Spinal cord (tissue), 10 donors: Measurements from ENCODE around the gene CSAG1. TPM values are rescaled to one million over a fixed set of nuclear protein-coding genes. Genes with fewer than 3 reads are reported as not detected.
"Not testable (repeated sequence)": the region's sequence is repeated elsewhere in the genome, so short reads cannot be mapped to it uniquely, and the experiment has no call there.

ENCODE experiments used
- DNase-seq, 6 donors: peaks; one replicate each; pipeline versions ENCODE4 v3.0.0 to v3.0.0-alpha.2; 2013 to 2015; ENCODE audit warnings: low spot score in 6 of 6, low read depth in 4 of 6
- H3K27ac ChIP-seq: one replicate; pipeline ENCODE4 v1.5.1; 2013; ENCODE audit warnings: low read depth, low read length, control low read depth
- H3K27me3 ChIP-seq: one replicate; pipeline ENCODE4 v1.6.1; 2013; ENCODE audit warnings: low read length; ENCODE audit not compliant: control insufficient read depth, insufficient read depth
- H3K36me3 ChIP-seq: one replicate; pipeline ENCODE4 v1.6.1; 2013; ENCODE audit warnings: low read length; ENCODE audit not compliant: control insufficient read depth, insufficient read depth
- H3K4me1 ChIP-seq: one replicate; pipeline ENCODE4 v1.6.1; 2013; ENCODE audit warnings: low read length; ENCODE audit not compliant: control insufficient read depth, insufficient read depth
- H3K4me3 ChIP-seq: one replicate; pipeline ENCODE4 v1.5.1; 2013; ENCODE audit warnings: low read depth, low read length, control low read depth
- H3K9me3 ChIP-seq: one replicate; pipeline ENCODE4 v1.6.1; 2013; ENCODE audit warnings: low read length; ENCODE audit not compliant: control insufficient read depth, insufficient read depth
- WGBS: methylation state at CpG from one replicate; pipeline ENCODE4 v1.1.5; 2013; ENCODE audit warnings: missing lambda C conversion rate; ENCODE audit not compliant: insufficient coverage; 5-methylcytosine and 5-hydroxymethylcytosine counted together
- long read RNA-seq, 4 donors: transcript quantifications; one replicate each; lab custom pipeline, GENCODE V29; 2026
- polyA plus RNA-seq, 2 donors: library from polyadenylated mRNA; unstranded; fragments of 120-200 nt; gene quantifications; one replicate each; pipeline ENCODE4 v1.2.1, GENCODE V29; 2013; ENCODE audit not compliant: insufficient read length in 2 of 2
- total RNA-seq, 2 donors: library from RNA; depleted of rRNA in 1 of 2; stranded (reverse); fragments of 120-200 nt in 1 of 2; fragments of >200 nt in 1 of 2; gene quantifications; one replicate each; pipeline versions ENCODE4 v1.2.3 to v1.2.4, GENCODE V29; 2013 to 2014
- donor health status: healthy.

Gene CSAG1
- total RNA-seq (under 1 TPM in 1 of 2 donors, not detected in 1; 0.33 TPM), polyA plus RNA-seq (not detected)
- long read RNA-seq, donor 1: 0 reads
- long read RNA-seq, donor 2: 0 reads
- long read RNA-seq, donor 3: 0 reads
- long read RNA-seq, donor 4: 0 reads

GRCh38 chrX:152733261-152733975 is at the start of gene CSAG1, which contains the start of gene MAGEA12:
Gene CSAG1, minus strand, starts transcription at chrX:152733721. Its CDS starts 1,261 bp downstream, at chrX:152732460.
Gene MAGEA12, plus strand, starts transcription at chrX:152733757. Its CDS starts 2,405 bp downstream, at chrX:152736162.
- no peaks in the 10 kb centered on the region for H3K4me1 ChIP-seq
- no peak for DNase-seq
- H3K4me3 ChIP-seq: no peak within 1 kb of the TSS
- no peaks in the 10 kb centered on the region for H3K9me3 ChIP-seq
- 73% methylated on average over 3 of the region's 21 CpGs for WGBS
- no peaks in the 10 kb centered on the region for H3K27me3 ChIP-seq
- H3K36me3 ChIP-seq: no peaks in the 10 kb centered on the region
- H3K27ac ChIP-seq: no peak within 1 kb of the TSS

- no CpG with 5 or more reads among the region's 29 CpGs for WGBS
Measured at GRCh38 chrX:152769549-152770289, 36.2 kb upstream of the CSAG1 start, which contains the start of gene MAGEA6. Gene MAGEA6, minus strand, starts transcription at chrX:152769689. Its CDS starts 2,039 bp downstream, at chrX:152767650.

GRCh38 chrX:152766562-152766961 is 33.0 kb upstream of the CSAG1 start:
- not testable (repeated sequence) for H3K36me3 ChIP-seq, H3K27ac ChIP-seq, H3K9me3 ChIP-seq, H3K4me3 ChIP-seq, H3K27me3 ChIP-seq, H3K4me1 ChIP-seq, DNase-seq
- WGBS: 77% methylated on average over 5 of the region's 9 CpGs

More at GRCh38 chrX:152769549-152770289, 36.2 kb upstream of the CSAG1 start, which contains the start of gene MAGEA6:
- not testable (repeated sequence) for H3K4me1 ChIP-seq, H3K27ac ChIP-seq, H3K36me3 ChIP-seq, H3K9me3 ChIP-seq, DNase-seq, H3K27me3 ChIP-seq, H3K4me3 ChIP-seq

- DNase-seq, H3K36me3 ChIP-seq, H3K4me3 ChIP-seq, H3K9me3 ChIP-seq, H3K4me1 ChIP-seq, H3K27ac ChIP-seq, H3K27me3 ChIP-seq: not testable (repeated sequence)
- no CpG with 5 or more reads among the region's 7 CpGs for WGBS
Measured at GRCh38 chrX:152761582-152761981, 28.1 kb upstream of the CSAG1 start.

- DNase-seq, H3K4me1 ChIP-seq, H3K27me3 ChIP-seq, H3K36me3 ChIP-seq, H3K4me3 ChIP-seq, H3K27ac ChIP-seq, H3K9me3 ChIP-seq: not testable (repeated sequence)
- WGBS: no CpG with 5 or more reads among the region's 7 CpGs
Measured at GRCh38 chrX:152759544-152759943, 26.0 kb upstream of the CSAG1 start.

GRCh38 chrX:152758918-152759317 is 25.4 kb upstream of the CSAG1 start, which contains the start of gene CSAG3:
Gene CSAG3, plus strand, starts transcription at chrX:152759218.
- not testable (repeated sequence) for H3K4me1 ChIP-seq, H3K36me3 ChIP-seq, H3K9me3 ChIP-seq, H3K27me3 ChIP-seq, H3K27ac ChIP-seq, H3K4me3 ChIP-seq, DNase-seq
- WGBS: no CpG with 5 or more reads among the region's 2 CpGs

- not testable (repeated sequence) for DNase-seq, H3K9me3 ChIP-seq, H3K4me1 ChIP-seq, H3K4me3 ChIP-seq, H3K27me3 ChIP-seq, H3K36me3 ChIP-seq, H3K27ac ChIP-seq
- no CpG with 5 or more reads among the region's 5 CpGs for WGBS
Measured at GRCh38 chrX:152754871-152755270, 21.4 kb upstream of the CSAG1 start.

- H3K36me3 ChIP-seq, H3K4me3 ChIP-seq, H3K27ac ChIP-seq, H3K4me1 ChIP-seq, H3K9me3 ChIP-seq, DNase-seq, H3K27me3 ChIP-seq: not testable (repeated sequence)
- WGBS: no CpG with 5 or more reads among the region's 35 CpGs
Measured at GRCh38 chrX:152753686-152754650, 20.4 kb upstream of the CSAG1 start, which contains the start of gene MAGEA2. Gene MAGEA2, minus strand, starts transcription at chrX:152753842. Its CDS starts 2,479 bp downstream, at chrX:152751363.

- H3K36me3 ChIP-seq: no peaks in the 10 kb centered on the region
- no peak overlapping the region for H3K4me3 ChIP-seq
- no CpG with 5 or more reads among the region's 5 CpGs for WGBS
- H3K9me3 ChIP-seq: no peaks in the 10 kb centered on the region
- H3K4me1 ChIP-seq: no peaks in the 10 kb centered on the region
- no peaks in the 10 kb centered on the region for H3K27me3 ChIP-seq
- H3K27ac ChIP-seq: no peak overlapping the region
- no peak for DNase-seq
Measured at GRCh38 chrX:152738560-152738959, 5.0 kb upstream of the CSAG1 start.
